ENCODE results near the gene SETD2.
"Not testable (repeated sequence)": the region's sequence is repeated elsewhere in the genome, so short reads cannot be mapped to it uniquely, and the experiment has no call there.

DNA sequence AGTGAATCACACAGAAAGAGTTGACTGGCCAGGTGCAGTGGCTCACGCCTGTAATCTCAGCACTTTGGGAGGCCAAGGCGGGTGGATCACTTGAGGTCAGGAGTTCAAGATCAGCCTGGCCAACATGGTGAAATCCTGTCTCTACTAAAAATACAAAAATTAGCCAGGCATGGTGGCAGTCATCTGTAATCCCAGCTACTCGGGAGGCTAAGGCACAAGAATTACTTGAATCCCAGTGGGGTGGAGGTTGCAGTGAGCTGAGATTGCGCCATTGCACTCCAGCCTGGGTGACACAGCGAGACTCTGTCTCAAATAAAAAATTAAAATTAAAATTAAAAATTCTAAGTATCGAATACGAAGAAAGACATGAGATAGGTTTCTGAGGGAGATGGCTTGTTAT lies 23.4 kb downstream of the SETD2 start:
- not testable (repeated sequence) for TF ChIP-seq POLR2AphosphoS5 (IDR thresholded peaks at IDR 0.05)
- TF ChIP-seq, protein P1, sequence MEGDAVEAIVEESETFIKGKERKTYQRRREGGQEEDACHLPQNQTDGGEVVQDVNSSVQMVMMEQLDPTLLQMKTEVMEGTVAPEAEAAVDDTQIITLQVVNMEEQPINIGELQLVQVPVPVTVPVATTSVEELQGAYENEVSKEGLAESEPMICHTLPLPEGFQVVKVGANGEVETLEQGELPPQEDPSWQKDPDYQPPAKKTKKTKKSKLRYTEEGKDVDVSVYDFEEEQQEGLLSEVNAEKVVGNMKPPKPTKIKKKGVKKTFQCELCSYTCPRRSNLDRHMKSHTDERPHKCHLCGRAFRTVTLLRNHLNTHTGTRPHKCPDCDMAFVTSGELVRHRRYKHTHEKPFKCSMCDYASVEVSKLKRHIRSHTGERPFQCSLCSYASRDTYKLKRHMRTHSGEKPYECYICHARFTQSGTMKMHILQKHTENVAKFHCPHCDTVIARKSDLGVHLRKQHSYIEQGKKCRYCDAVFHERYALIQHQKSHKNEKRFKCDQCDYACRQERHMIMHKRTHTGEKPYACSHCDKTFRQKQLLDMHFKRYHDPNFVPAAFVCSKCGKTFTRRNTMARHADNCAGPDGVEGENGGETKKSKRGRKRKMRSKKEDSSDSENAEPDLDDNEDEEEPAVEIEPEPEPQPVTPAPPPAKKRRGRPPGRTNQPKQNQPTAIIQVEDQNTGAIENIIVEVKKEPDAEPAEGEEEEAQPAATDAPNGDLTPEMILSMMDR (IDR thresholded peaks at IDR 0.05) = not testable (repeated sequence)

Measured in stomach (tissue), 4 donors.